Smooth muscle cell of the pulmonary artery (primary cell): ENCODE data around the gene CCDC80. TPM values are rescaled to one million over a fixed set of nuclear protein-coding genes. Genes with fewer than 3 reads are reported as not detected.

Experiments
- total RNA-seq: library from RNA; depleted of rRNA; stranded (reverse); fragments of >200 nt; gene quantifications from 2 replicates; pipeline ENCODE4 v1.2.3, GENCODE V29; 2014

The CCDC80 gene
- 1,619 and 1,677 TPM in 2 replicates for total RNA-seq

DNA sequence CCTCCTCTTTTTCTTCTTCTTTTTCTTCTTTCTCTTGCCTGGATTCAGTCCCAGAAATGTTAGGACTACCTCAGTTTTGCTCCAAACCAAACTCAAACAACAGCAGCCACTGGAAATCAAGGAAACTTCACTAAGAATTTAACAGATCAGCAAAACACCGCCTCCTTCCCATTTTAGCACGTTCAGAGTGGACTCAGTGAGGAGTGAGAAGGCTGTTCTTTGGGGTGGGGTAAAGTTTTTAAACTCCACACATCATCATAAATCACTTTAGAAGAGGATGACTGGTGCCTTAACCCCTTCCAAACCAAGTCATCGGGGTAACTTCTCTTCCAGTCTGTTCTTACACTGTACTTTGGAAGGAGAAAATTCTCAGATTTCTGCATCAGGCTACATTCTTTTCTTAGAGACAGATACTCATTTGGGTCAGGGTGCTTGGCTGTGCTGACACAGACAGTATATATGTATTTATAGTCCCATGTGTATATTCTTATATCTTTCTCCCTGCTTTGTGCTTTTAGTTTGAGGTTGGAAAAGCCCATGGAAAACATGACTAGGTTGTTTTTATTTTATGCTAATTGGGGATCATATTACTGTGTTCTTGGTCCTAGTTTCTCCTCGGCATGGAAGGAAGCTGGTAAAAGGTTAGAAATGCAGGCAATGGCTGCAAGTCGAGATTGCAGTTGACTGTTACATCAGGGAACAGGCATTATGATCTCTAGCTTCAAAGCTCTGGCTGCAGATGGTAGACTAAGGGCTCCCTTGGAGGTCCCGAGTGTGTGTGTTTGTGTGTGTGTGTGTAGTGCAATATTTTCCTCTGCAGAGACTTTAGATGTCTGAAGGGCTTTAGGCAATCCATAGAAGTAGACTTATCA lies at the start of gene CCDC80:
Gene CCDC80 (minus strand): TSS at position 214 of the 872 bp plus-strand sequence. CDS start 1,238 bp downstream, outside the sequence.

DNA sequence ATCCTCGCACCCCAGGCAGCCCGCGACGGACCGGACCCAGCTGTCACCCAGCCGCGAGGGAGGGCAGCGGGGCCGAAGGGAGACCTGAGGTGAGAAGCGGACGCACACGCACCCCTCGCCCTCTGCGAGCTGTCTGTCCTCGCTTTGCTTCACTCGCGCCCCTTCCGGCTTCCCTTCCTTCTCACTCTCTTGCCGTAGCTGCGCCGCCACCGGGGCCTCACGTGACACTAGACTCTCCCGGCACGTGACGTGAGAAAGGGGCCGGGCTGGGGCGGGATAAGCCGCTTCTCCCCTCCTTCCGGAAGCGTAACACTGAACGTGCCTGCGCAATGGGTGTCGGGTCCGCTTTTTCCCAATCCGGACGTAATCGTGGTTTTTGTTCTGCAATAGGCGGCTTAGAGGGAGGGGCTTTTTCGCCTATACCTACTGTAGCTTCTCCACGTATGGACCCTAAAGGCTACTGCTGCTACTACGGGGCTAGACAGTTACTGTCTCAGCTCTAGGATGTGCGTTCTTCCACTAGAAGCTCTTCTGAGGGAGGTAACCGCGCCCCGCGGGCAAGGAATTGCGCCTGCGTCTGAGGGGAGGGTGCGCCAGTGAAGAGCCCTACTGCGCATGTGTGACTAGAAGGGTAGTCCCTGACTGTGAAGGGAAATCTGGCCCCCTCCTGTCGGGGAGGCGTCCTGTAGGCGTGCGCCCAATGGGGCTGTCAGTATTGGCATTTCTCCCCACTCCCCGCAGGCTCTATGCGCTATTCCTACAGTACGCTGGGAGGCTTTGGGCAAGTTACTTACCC lies 79.0 kb downstream of the CCDC80 start, which contains the start of the genes ATG3 and SLC35A5:
Gene ATG3 (minus strand): TSS at position 229 of the 796 bp plus-strand sequence. CDS start 434 bp downstream, outside the sequence.
Gene SLC35A5 (plus strand): TSS at position 312 of the 796 bp plus-strand sequence. CDS start 1,359 bp downstream, outside the sequence.

Other genes with a start within 250 kb of the CCDC80 start
- 0.07 and 0.30 TPM in 2 replicates for gene BTLA, start 141.7 kb downstream of the CCDC80 start, total RNA-seq
- 53.3 and 54.7 TPM in 2 replicates for gene ATG3, start 79.2 kb downstream of the CCDC80 start, total RNA-seq
- 58.2 and 66.3 TPM in 2 replicates for gene SLC35A5, start 79.1 kb downstream of the CCDC80 start, total RNA-seq
- gene CD200R1L, start 205.7 kb upstream of the CCDC80 start, total RNA-seq, result not detected in 2 replicates